HL-60 (cell line): ENCODE data around the gene GNG8.

ENCODE experiments used
- DNase-seq, 2 experiments: peaks; one replicate each; pipeline ENCODE4 v3.0.0-alpha.2; 2010 to 2020; ENCODE audit warnings: low read depth in 1 of 2, low spot score in 1 of 2
- H3K27ac ChIP-seq: fragments of 250-450 bp; sonication (Bioruptor Pico); replicated peaks from 2 replicates; pipeline ENCODE4 v1.5.1; 2020; ENCODE audit warnings: mild to moderate bottlenecking, moderate library complexity
- H3K27me3 ChIP-seq: fragments of 250-450 bp; sonication (Bioruptor Pico); 2 replicates; pipeline ENCODE4 v1.5.1; 2021; ENCODE audit warnings: mild to moderate bottlenecking, moderate library complexity; ENCODE audit not compliant: insufficient read depth, poor library complexity, severe bottlenecking
- H3K4me3 ChIP-seq: replicated peaks from 2 replicates; pipeline ENCODE4 v1.5.1; 2011; ENCODE audit warnings: mild to moderate bottlenecking, control low read depth, low read length; ENCODE audit not compliant: insufficient read depth
- GABPA ChIP-seq: IDR thresholded peaks from 2 replicates; pipeline ENCODE4 v1.6.1; 2012; ENCODE audit warnings: low read depth
- POLR2AphosphoS5 ChIP-seq: IDR thresholded peaks from 2 replicates; pipeline ENCODE4 v1.6.1; 2012; ENCODE audit warnings: low read depth
- SPI1 ChIP-seq: IDR thresholded peaks from 2 replicates; pipeline ENCODE4 v1.6.1; 2012; ENCODE audit warnings: low read depth, mild to moderate bottlenecking, borderline replicate concordance
- TF ChIP-seq, protein P1 (sequence below): IDR thresholded peaks from 2 replicates; pipeline ENCODE4 v1.6.1; 2012; ENCODE audit warnings: low read depth; ENCODE audit not compliant: insufficient replicate concordance
- TF ChIP-seq, protein P2 (sequence below): IDR thresholded peaks from one replicate; pipeline ENCODE4 v1.5.1; 2011; ENCODE audit warnings: low read length, control low read depth, inconsistent platforms; ENCODE audit not compliant: insufficient read depth

Gene GNG8

GRCh38 chr19:46607448-46607841 lies 28.6 kb downstream of the GNG8 start:
- no peak for DNase-seq
- Histone ChIP-seq H3K27me3 (no peaks in the 10 kb centered on the region), H3K27ac (no peak overlapping the region), H3K4me3 (no peak overlapping the region)
- TF ChIP-seq, protein P1, sequence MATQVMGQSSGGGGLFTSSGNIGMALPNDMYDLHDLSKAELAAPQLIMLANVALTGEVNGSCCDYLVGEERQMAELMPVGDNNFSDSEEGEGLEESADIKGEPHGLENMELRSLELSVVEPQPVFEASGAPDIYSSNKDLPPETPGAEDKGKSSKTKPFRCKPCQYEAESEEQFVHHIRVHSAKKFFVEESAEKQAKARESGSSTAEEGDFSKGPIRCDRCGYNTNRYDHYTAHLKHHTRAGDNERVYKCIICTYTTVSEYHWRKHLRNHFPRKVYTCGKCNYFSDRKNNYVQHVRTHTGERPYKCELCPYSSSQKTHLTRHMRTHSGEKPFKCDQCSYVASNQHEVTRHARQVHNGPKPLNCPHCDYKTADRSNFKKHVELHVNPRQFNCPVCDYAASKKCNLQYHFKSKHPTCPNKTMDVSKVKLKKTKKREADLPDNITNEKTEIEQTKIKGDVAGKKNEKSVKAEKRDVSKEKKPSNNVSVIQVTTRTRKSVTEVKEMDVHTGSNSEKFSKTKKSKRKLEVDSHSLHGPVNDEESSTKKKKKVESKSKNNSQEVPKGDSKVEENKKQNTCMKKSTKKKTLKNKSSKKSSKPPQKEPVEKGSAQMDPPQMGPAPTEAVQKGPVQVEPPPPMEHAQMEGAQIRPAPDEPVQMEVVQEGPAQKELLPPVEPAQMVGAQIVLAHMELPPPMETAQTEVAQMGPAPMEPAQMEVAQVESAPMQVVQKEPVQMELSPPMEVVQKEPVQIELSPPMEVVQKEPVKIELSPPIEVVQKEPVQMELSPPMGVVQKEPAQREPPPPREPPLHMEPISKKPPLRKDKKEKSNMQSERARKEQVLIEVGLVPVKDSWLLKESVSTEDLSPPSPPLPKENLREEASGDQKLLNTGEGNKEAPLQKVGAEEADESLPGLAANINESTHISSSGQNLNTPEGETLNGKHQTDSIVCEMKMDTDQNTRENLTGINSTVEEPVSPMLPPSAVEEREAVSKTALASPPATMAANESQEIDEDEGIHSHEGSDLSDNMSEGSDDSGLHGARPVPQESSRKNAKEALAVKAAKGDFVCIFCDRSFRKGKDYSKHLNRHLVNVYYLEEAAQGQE, result no peak
- no peak for TF ChIP-seq GABPA
- TF ChIP-seq POLR2AphosphoS5, result no peak
- TF ChIP-seq, protein P2, sequence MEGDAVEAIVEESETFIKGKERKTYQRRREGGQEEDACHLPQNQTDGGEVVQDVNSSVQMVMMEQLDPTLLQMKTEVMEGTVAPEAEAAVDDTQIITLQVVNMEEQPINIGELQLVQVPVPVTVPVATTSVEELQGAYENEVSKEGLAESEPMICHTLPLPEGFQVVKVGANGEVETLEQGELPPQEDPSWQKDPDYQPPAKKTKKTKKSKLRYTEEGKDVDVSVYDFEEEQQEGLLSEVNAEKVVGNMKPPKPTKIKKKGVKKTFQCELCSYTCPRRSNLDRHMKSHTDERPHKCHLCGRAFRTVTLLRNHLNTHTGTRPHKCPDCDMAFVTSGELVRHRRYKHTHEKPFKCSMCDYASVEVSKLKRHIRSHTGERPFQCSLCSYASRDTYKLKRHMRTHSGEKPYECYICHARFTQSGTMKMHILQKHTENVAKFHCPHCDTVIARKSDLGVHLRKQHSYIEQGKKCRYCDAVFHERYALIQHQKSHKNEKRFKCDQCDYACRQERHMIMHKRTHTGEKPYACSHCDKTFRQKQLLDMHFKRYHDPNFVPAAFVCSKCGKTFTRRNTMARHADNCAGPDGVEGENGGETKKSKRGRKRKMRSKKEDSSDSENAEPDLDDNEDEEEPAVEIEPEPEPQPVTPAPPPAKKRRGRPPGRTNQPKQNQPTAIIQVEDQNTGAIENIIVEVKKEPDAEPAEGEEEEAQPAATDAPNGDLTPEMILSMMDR, result no peak
- no peak for TF ChIP-seq SPI1

DNA sequence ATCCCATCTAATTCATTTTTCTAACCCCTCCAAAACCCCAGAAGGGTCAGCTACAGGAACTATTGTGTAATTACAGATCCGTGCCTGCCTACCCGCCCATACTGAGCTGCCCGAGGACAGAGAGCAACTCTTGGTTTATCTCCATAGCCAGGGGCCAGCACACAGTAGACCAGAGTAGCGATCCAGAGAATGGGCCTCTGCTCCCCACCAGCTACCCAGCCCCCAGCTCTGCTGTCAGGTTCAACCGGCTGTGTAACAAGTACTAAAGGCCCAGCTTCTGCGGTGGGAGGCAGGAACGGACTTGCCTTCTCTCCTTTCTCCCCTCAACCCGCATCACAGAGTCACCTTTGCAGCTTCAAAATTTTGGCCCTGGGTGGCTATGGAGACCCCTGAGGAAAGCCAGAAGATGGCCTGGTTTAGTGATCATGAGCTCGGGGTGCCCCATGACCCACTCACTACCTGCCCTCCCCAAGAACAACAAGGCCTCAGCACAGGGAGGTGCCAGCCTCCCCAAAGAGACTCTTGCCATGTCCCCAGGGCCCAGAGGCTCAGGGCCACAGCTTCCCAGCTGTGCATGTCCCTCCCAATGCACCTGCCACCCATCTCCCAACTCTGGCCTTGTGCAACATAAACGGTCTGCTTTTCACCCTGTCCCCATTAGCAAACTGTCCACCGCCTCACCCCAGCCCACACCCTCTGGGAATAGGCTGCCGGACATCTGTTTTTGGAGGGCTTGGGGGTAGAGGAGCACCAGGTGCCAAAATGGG lies 29.1 kb downstream of the GNG8 start:
- no peak for DNase-seq
- TF ChIP-seq SPI1 (no peak), GABPA (no peak), POLR2AphosphoS5 (no peak)
- TF ChIP-seq, protein P2, result no peak
- TF ChIP-seq, protein P1, result no peak
- H3K4me3 ChIP-seq, result no peak overlapping the region
- H3K27ac ChIP-seq, result no peak overlapping the region
- no peaks in the 10 kb centered on the region for H3K27me3 ChIP-seq

DNA sequence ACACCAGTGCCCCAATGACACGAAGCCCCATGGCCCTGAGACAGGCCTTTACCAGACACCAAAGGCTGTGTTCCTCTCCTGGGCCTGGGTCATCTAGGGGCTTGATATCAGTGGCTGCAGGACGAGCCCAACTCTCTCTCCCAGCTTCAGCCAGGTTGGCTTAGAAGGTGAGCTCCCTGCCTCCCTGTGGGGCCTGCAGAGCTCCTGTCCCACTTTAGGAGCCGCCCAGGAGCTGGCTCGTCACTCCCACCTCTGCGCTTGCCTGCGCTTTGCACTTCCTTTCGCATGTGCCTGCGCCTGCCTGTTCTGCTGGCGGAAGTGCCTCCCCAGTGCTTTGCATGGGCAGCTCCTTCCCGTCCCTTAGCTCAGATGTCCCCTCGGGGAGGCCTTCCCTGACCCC lies 30.0 kb downstream of the GNG8 start:
- no peak for DNase-seq
- Histone ChIP-seq H3K27ac (no peak overlapping the region), H3K27me3 (no peaks in the 10 kb centered on the region), H3K4me3 (no peak overlapping the region)
- TF ChIP-seq, protein P2, result no peak
- TF ChIP-seq POLR2AphosphoS5 (no peak), SPI1 (no peak)
- TF ChIP-seq, protein P1, result no peak
